WTC11 (cell line): ENCODE data around the gene RREB1. TPM values are rescaled to one million over a fixed set of nuclear protein-coding genes. Genes with fewer than 3 reads are reported as not detected.

Experiments used
- ATAC-seq: fragments of 200-7000 bp; cut with Tn5 transposase; 2 replicates; pipeline ENCODE4 v1.10.0; 2021; ENCODE audit warnings: mild to moderate bottlenecking, moderate library complexity
- CTCF ChIA-PET: fragments of 300-600 bp; sonication (Branson Sonifier 250); formaldehyde crosslinking; loops from one replicate; lab custom pipeline; 2021; ENCODE audit warnings: antibody characterized with exemption; lab: Charles Lee
- POLR2A ChIA-PET: fragments of 350-600 bp; sonication (Branson Sonifier 250); formaldehyde crosslinking; loops from one replicate; lab custom pipeline; 2021; ENCODE audit warnings: antibody characterized with exemption; lab: Charles Lee
- DNase-seq: peaks from one replicate; pipeline ENCODE4 v3.0.0; 2021; ENCODE audit warnings: low spot score
- H3K27ac Mint-ChIP-seq: 2 replicates; pipeline ENCODE4 v1.8.0; 2021; ENCODE audit warnings: mixed read lengths
- H3K27me3 Mint-ChIP-seq: 2 replicates; pipeline ENCODE4 v1.8.0; 2021; ENCODE audit warnings: low read depth, mild to moderate bottlenecking, moderate library complexity, mixed read lengths
- H3K36me3 Mint-ChIP-seq: 2 replicates; pipeline ENCODE4 v1.8.0; 2021; ENCODE audit warnings: mixed read lengths
- H3K4me1 Mint-ChIP-seq: 2 replicates; pipeline ENCODE4 v1.8.0; 2022; ENCODE audit warnings: mixed read lengths
- H3K4me3 Mint-ChIP-seq: 2 replicates; pipeline ENCODE4 v1.8.0; 2021; ENCODE audit warnings: mild to moderate bottlenecking, moderate library complexity, mixed read lengths
- H3K9me3 Mint-ChIP-seq: 2 replicates; pipeline ENCODE4 v1.8.0; 2021; ENCODE audit warnings: mixed read lengths
- ATF1 ChIP-seq: sonication (generic); formaldehyde crosslinking; IDR thresholded peaks from 2 replicates; pipeline ENCODE4 v1.8.1; 2023; ENCODE audit warnings: mild to moderate bottlenecking, moderate library complexity, missing genetic modification reagents
- ETV6 ChIP-seq: sonication (generic); formaldehyde crosslinking; IDR thresholded peaks from 2 replicates; pipeline ENCODE4 v1.8.1; 2022; ENCODE audit warnings: mild to moderate bottlenecking, missing genetic modification reagents
- GTF2I ChIP-seq: fragments of 250-450 bp; sonication (Bioruptor Pico); conservative IDR thresholded peaks from 2 replicates; pipeline ENCODE4 v1.4.0; 2021; ENCODE audit warnings: mild to moderate bottlenecking
- JUN ChIP-seq: sonication (generic); formaldehyde crosslinking; IDR thresholded peaks from 2 replicates; pipeline ENCODE4 v1.8.0; 2023; ENCODE audit warnings: mild to moderate bottlenecking, missing genetic modification reagents
- MXD4 ChIP-seq: fragments of 250-450 bp; sonication (Bioruptor Pico); IDR thresholded peaks from 2 replicates; pipeline ENCODE4 v1.8.0; 2021; ENCODE audit warnings: mild to moderate bottlenecking, moderate library complexity, borderline replicate concordance
- NFYB ChIP-seq: sonication (generic); formaldehyde crosslinking; conservative IDR thresholded peaks from 2 replicates; pipeline ENCODE4 v1.8.0; 2022; ENCODE audit warnings: low read depth, missing genetic modification reagents
- RORB ChIP-seq: fragments of 250-450 bp; sonication (Bioruptor Pico); IDR thresholded peaks from 2 replicates; pipeline ENCODE4 v1.9.0; 2021; ENCODE audit warnings: mild to moderate bottlenecking
- SP1 ChIP-seq: sonication (generic); formaldehyde crosslinking; conservative IDR thresholded peaks from 2 replicates; pipeline ENCODE4 v1.8.1; 2022; ENCODE audit warnings: missing genetic modification reagents
- TCF7 ChIP-seq: sonication (generic); formaldehyde crosslinking; IDR thresholded peaks from 2 replicates; pipeline ENCODE4 v1.8.0; 2022; ENCODE audit warnings: mild to moderate bottlenecking, low read depth, missing genetic modification reagents, moderate library complexity
- ZNF121 ChIP-seq: sonication (generic); formaldehyde crosslinking; IDR thresholded peaks from 2 replicates; pipeline ENCODE4 v1.8.0; 2023; ENCODE audit warnings: missing genetic modification reagents
- ZNF396 ChIP-seq: fragments of 250-450 bp; sonication (Bioruptor Pico); IDR thresholded peaks from 2 replicates; pipeline ENCODE4 v1.8.0; 2021; ENCODE audit warnings: mild to moderate bottlenecking, moderate library complexity, borderline replicate concordance
- total RNA-seq: library from RNA; stranded (reverse); gene quantifications from 3 replicates; pipeline ENCODE4 v1.2.3, GENCODE V29; 2021
- TF ChIP-seq, protein P1 (sequence below): sonication (generic); formaldehyde crosslinking; IDR thresholded peaks from 2 replicates; pipeline ENCODE4 v1.8.0; 2022; ENCODE audit warnings: mild to moderate bottlenecking, missing genetic modification reagents
- TF ChIP-seq, protein P2 (sequence below): sonication (generic); formaldehyde crosslinking; conservative IDR thresholded peaks from 2 replicates; pipeline ENCODE4 v1.8.1; 2022; ENCODE audit warnings: mild to moderate bottlenecking, missing genetic modification reagents
- TF ChIP-seq, protein P3 (sequence below): fragments of 250-450 bp; sonication (Bioruptor Pico); conservative IDR thresholded peaks from 2 replicates; pipeline ENCODE4 v1.9.0; 2021; ENCODE audit warnings: mild to moderate bottlenecking
- TF ChIP-seq, protein P4 (sequence below): sonication (generic); formaldehyde crosslinking; IDR thresholded peaks from 2 replicates; pipeline ENCODE4 v1.8.0; 2023; ENCODE audit warnings: missing genetic modification reagents
- TF ChIP-seq, protein P5 (sequence below): sonication (generic); formaldehyde crosslinking; IDR thresholded peaks from 2 replicates; pipeline ENCODE4 v1.8.1; 2023; ENCODE audit warnings: mild to moderate bottlenecking, missing genetic modification reagents, moderate library complexity
- TF ChIP-seq, protein P6 (sequence below): fragments of 250-450 bp; sonication (Bioruptor Pico); IDR thresholded peaks from 2 replicates; pipeline ENCODE4 v1.9.0; 2021; ENCODE audit warnings: mild to moderate bottlenecking

RREB1 gene
- total RNA-seq, 1 experiment from 2014 or later, result 38.5 TPM

DNA sequence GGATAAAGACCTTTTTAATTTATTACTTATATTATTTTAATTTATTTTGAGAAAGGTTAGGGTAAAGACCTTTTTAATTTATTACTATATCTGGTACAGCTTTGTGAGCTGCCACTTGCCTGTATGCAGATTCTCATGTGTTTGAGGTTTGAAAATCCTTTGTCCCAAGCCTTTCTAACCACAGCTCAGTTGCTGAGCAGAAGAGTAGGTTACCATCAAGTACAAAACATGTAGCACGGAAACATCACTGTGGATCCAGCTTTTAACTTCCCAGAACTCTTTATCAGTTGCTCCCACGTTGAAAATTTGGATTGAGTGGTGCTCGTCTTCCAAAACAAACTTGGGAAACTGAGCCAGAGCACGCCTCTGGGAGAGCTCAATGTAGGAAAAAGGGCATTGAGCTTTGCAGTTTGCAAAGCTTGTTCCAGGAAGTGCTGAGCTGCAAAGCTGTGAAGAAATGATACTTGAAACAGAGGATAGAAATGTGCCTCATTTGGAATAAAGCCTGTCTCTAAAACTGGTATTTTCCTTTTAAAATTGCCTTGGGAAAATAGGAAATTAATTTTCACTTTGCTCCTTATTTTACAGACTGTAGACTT is 89.0 kb downstream of the RREB1 start (continued):
- TF ChIP-seq ATF1 (no peak), ZNF121 (CRISPR knock-in tag) (no peak), SP1 (CRISPR knock-in tag) (no peak), ZNF396 (no peak), ETV6 (CRISPR knock-in tag) (no peak), JUN (no peak)
- TF ChIP-seq, protein P1, sequence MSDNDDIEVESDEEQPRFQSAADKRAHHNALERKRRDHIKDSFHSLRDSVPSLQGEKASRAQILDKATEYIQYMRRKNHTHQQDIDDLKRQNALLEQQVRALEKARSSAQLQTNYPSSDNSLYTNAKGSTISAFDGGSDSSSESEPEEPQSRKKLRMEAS (CRISPR knock-in tag), result no peak
- TF ChIP-seq, protein P2, sequence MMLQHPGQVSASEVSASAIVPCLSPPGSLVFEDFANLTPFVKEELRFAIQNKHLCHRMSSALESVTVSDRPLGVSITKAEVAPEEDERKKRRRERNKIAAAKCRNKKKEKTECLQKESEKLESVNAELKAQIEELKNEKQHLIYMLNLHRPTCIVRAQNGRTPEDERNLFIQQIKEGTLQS, result no peak
- TF ChIP-seq, all 79 proteins: peak for 0

DNA sequence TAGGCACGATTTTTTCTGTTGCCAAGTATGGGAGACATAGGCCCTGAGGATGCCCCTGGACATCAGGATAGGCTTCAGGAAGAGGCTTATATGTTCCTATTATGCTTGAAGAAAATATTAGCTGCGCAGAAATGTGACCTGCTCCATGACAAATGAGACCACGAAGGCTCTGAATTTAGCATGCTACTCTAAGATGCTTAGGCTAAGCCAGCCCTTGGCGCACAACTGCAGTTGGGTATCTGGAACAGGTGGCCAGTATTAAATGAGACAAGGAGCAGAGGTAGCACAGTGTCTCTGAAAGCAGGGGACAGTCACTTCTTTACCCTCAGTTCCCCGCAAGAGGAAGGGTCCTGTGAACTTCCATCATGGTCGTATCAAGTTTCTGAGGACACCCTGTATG is 90.0 kb downstream of the RREB1 start:
- POLR2A ChIA-PET, result no interaction called here
- DNase-seq (no peak), ATAC-seq (no peak)
- peaks cover 14% of the 10 kb centered on the region for H3K36me3 Mint-ChIP-seq
- H3K27me3 Mint-ChIP-seq, result no peaks in the 10 kb centered on the region
- H3K4me1 Mint-ChIP-seq, result peaks cover 27% of the 10 kb centered on the region
- no peaks in the 10 kb centered on the region for H3K9me3 Mint-ChIP-seq
- no peak overlapping the region for H3K27ac Mint-ChIP-seq
- no peak overlapping the region for H3K4me3 Mint-ChIP-seq
- TF ChIP-seq, protein P3, sequence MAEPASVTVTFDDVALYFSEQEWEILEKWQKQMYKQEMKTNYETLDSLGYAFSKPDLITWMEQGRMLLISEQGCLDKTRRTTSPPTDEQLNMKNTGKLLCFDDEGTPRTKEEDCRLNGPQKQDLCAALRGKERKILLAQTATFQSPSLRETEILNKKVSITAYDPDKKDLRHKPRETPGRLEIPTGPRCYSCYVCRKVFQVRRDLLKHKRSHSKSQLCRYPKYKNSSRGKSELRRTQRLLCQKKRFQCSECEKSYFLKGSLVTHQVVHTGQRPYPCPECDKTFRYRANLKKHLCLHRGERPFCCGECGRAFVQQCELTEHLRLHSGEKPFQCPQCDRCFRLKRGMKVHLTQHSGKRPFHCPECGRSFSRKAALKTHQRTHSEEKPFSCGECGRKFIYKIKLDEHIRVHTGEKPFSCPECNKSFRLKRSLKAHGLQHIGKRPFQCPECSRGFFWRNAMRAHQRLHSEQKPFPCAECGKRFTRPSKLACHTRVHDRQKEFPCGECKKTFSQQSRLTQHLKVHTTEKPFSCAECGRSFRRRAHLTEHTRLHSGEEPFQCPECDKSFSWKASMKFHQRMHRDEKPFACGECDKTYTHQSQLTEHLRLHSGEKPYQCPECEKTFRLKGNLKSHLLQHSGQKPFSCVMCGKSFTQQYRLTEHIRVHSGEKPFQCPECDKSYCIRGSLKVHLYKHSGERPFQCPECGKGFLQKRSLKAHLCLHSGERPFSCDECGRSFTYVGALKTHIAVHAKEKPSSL, result no peak
- TF ChIP-seq MXD4 (CRISPR knock-in tag) (no peak), NFYB (CRISPR knock-in tag) (no peak), TCF7 (CRISPR knock-in tag) (no peak), RORB (CRISPR knock-in tag) (no peak), GTF2I (CRISPR knock-in tag) (no peak)
- TF ChIP-seq, protein P4, sequence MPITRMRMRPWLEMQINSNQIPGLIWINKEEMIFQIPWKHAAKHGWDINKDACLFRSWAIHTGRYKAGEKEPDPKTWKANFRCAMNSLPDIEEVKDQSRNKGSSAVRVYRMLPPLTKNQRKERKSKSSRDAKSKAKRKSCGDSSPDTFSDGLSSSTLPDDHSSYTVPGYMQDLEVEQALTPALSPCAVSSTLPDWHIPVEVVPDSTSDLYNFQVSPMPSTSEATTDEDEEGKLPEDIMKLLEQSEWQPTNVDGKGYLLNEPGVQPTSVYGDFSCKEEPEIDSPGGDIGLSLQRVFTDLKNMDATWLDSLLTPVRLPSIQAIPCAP (CRISPR knock-in tag), result no peak
- TF ChIP-seq, protein P5, sequence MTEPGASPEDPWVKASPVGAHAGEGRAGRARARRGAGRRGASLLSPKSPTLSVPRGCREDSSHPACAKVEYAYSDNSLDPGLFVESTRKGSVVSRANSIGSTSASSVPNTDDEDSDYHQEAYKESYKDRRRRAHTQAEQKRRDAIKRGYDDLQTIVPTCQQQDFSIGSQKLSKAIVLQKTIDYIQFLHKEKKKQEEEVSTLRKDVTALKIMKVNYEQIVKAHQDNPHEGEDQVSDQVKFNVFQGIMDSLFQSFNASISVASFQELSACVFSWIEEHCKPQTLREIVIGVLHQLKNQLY, result no peak
- TF ChIP-seq, protein P6, sequence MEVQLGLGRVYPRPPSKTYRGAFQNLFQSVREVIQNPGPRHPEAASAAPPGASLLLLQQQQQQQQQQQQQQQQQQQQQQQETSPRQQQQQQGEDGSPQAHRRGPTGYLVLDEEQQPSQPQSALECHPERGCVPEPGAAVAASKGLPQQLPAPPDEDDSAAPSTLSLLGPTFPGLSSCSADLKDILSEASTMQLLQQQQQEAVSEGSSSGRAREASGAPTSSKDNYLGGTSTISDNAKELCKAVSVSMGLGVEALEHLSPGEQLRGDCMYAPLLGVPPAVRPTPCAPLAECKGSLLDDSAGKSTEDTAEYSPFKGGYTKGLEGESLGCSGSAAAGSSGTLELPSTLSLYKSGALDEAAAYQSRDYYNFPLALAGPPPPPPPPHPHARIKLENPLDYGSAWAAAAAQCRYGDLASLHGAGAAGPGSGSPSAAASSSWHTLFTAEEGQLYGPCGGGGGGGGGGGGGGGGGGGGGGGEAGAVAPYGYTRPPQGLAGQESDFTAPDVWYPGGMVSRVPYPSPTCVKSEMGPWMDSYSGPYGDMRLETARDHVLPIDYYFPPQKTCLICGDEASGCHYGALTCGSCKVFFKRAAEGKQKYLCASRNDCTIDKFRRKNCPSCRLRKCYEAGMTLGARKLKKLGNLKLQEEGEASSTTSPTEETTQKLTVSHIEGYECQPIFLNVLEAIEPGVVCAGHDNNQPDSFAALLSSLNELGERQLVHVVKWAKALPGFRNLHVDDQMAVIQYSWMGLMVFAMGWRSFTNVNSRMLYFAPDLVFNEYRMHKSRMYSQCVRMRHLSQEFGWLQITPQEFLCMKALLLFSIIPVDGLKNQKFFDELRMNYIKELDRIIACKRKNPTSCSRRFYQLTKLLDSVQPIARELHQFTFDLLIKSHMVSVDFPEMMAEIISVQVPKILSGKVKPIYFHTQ (CRISPR knock-in tag), result no peak
- CTCF ChIA-PET, result no interaction called here
